HEK293 (cell line): ENCODE data around the gene PUDP.

Source experiments
- CTCF ChIA-PET: fragments of 350-600 bp; formaldehyde crosslinking; extraction: SDS; loops from one replicate; lab custom pipeline; 2021; ENCODE audit warnings: antibody characterized with exemption; lab: Yijun Ruan, JAX
- POLR2A ChIA-PET: fragments of 300-600 bp; formaldehyde crosslinking; extraction: SDS; loops from one replicate; lab custom pipeline; 2020; ENCODE audit warnings: antibody characterized with exemption, inconsistent platforms; lab: Yijun Ruan, JAX
- H3K27ac ChIP-seq: fragments of 200-500 bp; sonication (Bioruptor generic); 2 replicates; pipeline ENCODE4 v1.5.1; 2014; ENCODE audit warnings: low read depth, low read length, control low read depth, inconsistent platforms; ENCODE audit errors: extremely low read depth
- H3K36me3 ChIP-seq, 2 experiments: fragments of 200-500 bp in 1 of 2; sonication (Bioruptor generic) in 1 of 2; 1 replicate in 1 of 2; 2 replicates in 1 of 2; pipeline ENCODE4 v1.5.1; 2014 to 2017; ENCODE audit warnings: inconsistent platforms in 2 of 2, low read length in 2 of 2; ENCODE audit not compliant: control insufficient read depth in 2 of 2, insufficient read depth in 1 of 2
- H3K4me1 ChIP-seq: fragments of 200-500 bp; sonication (Bioruptor generic); 2 replicates; pipeline ENCODE4 v1.5.1; 2014; ENCODE audit warnings: mild to moderate bottlenecking, low read length, inconsistent platforms; ENCODE audit not compliant: control insufficient read depth, insufficient read depth
- H3K4me3 ChIP-seq: 2 replicates; pipeline ENCODE4 v1.5.1; 2011; ENCODE audit warnings: low read depth, mild to moderate bottlenecking, control low read depth, low read length, moderate library complexity
- H3K9me3 ChIP-seq: fragments of 200-500 bp; sonication (Bioruptor generic); 2 replicates; pipeline ENCODE4 v1.5.1; 2014; ENCODE audit warnings: low read depth, low read length, inconsistent platforms; ENCODE audit not compliant: control insufficient read depth, insufficient read depth
- HOXC10 ChIP-seq: sonication (generic); formaldehyde crosslinking; IDR thresholded peaks from 2 replicates; pipeline ENCODE4 v1.8.1; 2023; ENCODE audit warnings: mild to moderate bottlenecking, missing genetic modification reagents
- REPIN1 ChIP-seq: fragments of 450-650 bp; formaldehyde crosslinking; IDR thresholded peaks from 2 replicates; pipeline ENCODE4 v1.5.1; 2017; ENCODE audit warnings: missing biosample characterization, missing genetic modification characterization, low read depth
- ZFP3 ChIP-seq: fragments of 450-650 bp; formaldehyde crosslinking; IDR thresholded peaks from 2 replicates; pipeline ENCODE4 v1.5.1; 2016; ENCODE audit warnings: low read depth, missing biosample characterization, missing genetic modification characterization
- ZNF266 ChIP-seq: fragments of 450-650 bp; formaldehyde crosslinking; IDR thresholded peaks from 2 replicates; pipeline ENCODE4 v1.5.1; 2016; ENCODE audit warnings: missing biosample characterization, missing genetic modification characterization, low read depth
- ZNF37A ChIP-seq: fragments of 450-650 bp; IDR thresholded peaks from 2 replicates; pipeline ENCODE4 v1.5.1; 2018; ENCODE audit warnings: missing biosample characterization, missing genetic modification characterization
- ZNF571 ChIP-seq: fragments of 450-650 bp; formaldehyde crosslinking; IDR thresholded peaks from 2 replicates; pipeline ENCODE4 v1.5.0; 2017; ENCODE audit warnings: missing biosample characterization, missing genetic modification characterization
- ZNF677 ChIP-seq: fragments of 450-650 bp; IDR thresholded peaks from 2 replicates; pipeline ENCODE4 v1.5.0; 2018; ENCODE audit warnings: missing biosample characterization, mild to moderate bottlenecking, missing genetic modification characterization, moderate library complexity
- ZNF791 ChIP-seq: fragments of 450-650 bp; formaldehyde crosslinking; IDR thresholded peaks from 2 replicates; pipeline ENCODE4 v1.5.1; 2016; ENCODE audit warnings: missing biosample characterization, missing genetic modification characterization
- ZSCAN23 ChIP-seq: fragments of 450-650 bp; formaldehyde crosslinking; IDR thresholded peaks from 2 replicates; pipeline ENCODE4 v1.5.1; 2016; ENCODE audit warnings: missing biosample characterization, missing genetic modification characterization
- TF ChIP-seq, protein P1 (sequence below): fragments of 450-650 bp; formaldehyde crosslinking; IDR thresholded peaks from 2 replicates; pipeline ENCODE4 v1.5.1; 2016; ENCODE audit warnings: missing biosample characterization, missing genetic modification characterization
- TF ChIP-seq, protein P2 (sequence below): fragments of 450-650 bp; formaldehyde crosslinking; IDR thresholded peaks from 2 replicates; pipeline ENCODE4 v1.5.1; 2016; ENCODE audit warnings: missing biosample characterization, missing genetic modification characterization
- TF ChIP-seq, protein P3 (sequence below): fragments of 450-650 bp; formaldehyde crosslinking; IDR thresholded peaks from 2 replicates; pipeline ENCODE4 v1.5.1; 2016; ENCODE audit warnings: missing biosample characterization, missing genetic modification characterization
- TF ChIP-seq, protein P4 (sequence below): sonication (generic); formaldehyde crosslinking; IDR thresholded peaks from 2 replicates; pipeline ENCODE4 v1.8.1; 2022; ENCODE audit warnings: mild to moderate bottlenecking, moderate library complexity, missing genetic modification reagents
- TF ChIP-seq, protein P5 (sequence below): fragments of 450-650 bp; formaldehyde crosslinking; IDR thresholded peaks from 2 replicates; pipeline ENCODE4 v1.5.1; 2016; ENCODE audit warnings: missing biosample characterization, missing genetic modification characterization, borderline replicate concordance

PUDP gene

DNA sequence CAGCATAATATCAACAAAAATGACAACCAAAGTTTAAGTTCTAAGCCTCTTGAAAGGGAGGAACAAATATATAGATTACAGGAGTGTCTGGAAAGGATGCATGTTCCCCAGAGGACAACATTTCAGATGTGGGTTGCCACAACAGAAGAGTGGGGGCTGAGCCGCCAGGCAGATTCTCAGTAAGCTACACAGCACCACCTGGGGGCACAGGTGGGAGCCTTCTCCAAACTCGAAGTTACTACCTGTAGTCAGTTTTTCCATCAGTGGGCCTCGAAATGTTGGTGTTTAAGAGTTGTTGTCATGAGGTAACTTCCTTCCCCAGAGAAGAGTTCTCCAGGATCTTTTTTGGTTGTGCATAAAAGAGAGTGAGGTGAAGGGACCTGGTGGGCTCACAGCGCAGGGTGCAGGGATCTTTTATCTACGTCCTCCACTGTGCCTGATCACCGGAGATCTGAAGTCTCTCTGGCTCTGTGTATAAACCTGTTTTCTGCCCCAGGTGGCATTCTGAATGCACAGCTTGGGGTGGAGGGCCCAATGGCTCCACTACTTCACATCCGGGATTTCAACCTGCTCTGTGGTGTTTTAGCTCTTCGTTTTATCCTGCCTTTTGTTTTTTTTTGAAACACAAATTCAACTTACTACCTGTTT lies 58.9 kb downstream of the PUDP start (continued):
- TF ChIP-seq, protein P1, sequence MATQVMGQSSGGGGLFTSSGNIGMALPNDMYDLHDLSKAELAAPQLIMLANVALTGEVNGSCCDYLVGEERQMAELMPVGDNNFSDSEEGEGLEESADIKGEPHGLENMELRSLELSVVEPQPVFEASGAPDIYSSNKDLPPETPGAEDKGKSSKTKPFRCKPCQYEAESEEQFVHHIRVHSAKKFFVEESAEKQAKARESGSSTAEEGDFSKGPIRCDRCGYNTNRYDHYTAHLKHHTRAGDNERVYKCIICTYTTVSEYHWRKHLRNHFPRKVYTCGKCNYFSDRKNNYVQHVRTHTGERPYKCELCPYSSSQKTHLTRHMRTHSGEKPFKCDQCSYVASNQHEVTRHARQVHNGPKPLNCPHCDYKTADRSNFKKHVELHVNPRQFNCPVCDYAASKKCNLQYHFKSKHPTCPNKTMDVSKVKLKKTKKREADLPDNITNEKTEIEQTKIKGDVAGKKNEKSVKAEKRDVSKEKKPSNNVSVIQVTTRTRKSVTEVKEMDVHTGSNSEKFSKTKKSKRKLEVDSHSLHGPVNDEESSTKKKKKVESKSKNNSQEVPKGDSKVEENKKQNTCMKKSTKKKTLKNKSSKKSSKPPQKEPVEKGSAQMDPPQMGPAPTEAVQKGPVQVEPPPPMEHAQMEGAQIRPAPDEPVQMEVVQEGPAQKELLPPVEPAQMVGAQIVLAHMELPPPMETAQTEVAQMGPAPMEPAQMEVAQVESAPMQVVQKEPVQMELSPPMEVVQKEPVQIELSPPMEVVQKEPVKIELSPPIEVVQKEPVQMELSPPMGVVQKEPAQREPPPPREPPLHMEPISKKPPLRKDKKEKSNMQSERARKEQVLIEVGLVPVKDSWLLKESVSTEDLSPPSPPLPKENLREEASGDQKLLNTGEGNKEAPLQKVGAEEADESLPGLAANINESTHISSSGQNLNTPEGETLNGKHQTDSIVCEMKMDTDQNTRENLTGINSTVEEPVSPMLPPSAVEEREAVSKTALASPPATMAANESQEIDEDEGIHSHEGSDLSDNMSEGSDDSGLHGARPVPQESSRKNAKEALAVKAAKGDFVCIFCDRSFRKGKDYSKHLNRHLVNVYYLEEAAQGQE (tag by site-specific recombination), result no peak
- no peak for TF ChIP-seq REPIN1 (tag by site-specific recombination)
- TF ChIP-seq ZNF791, result no peak
- TF ChIP-seq, protein P2, sequence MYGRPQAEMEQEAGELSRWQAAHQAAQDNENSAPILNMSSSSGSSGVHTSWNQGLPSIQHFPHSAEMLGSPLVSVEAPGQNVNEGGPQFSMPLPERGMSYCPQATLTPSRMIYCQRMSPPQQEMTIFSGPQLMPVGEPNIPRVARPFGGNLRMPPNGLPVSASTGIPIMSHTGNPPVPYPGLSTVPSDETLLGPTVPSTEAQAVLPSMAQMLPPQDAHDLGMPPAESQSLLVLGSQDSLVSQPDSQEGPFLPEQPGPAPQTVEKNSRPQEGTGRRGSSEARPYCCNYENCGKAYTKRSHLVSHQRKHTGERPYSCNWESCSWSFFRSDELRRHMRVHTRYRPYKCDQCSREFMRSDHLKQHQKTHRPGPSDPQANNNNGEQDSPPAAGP (tag by site-specific recombination), result no peak

DNA sequence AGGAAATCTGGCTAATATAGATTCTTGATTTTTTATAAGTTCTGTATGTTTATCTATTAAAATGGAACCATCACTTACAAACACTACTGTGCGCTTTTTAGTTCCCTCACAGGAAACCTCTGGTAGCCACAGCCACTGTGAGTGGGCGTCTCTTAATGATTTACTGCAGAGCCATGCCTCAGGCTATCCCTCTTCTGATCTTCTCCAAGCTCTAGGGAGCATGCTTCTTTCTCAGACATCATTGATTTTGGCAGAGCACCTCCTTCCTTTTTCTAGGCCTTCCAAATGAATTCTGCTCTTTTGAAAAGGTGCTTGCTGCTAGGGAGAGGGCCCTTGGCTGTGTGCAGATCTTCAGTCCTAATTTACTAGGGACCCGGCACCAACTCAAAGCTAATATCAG lies 61.6 kb downstream of the PUDP start:
- no peaks in the 10 kb centered on the region for H3K9me3 ChIP-seq
- H3K36me3 ChIP-seq, result peaks cover 0 to 6% of the 10 kb centered on the region in 2 experiments; a peak in 1 of 3 replicates
- POLR2A ChIA-PET, result no interaction called here
- CTCF ChIA-PET, result no interaction called here
- H3K4me3 ChIP-seq, result no peak overlapping the region
- H3K27ac ChIP-seq, result no peak overlapping the region
- TF ChIP-seq, protein P3, sequence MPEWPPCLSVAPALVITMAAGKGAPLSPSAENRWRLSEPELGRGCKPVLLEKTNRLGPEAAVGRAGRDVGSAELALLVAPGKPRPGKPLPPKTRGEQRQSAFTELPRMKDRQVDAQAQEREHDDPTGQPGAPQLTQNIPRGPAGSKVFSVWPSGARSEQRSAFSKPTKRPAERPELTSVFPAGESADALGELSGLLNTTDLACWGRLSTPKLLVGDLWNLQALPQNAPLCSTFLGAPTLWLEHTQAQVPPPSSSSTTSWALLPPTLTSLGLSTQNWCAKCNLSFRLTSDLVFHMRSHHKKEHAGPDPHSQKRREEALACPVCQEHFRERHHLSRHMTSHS (tag by site-specific recombination), result no peak
- no peak for TF ChIP-seq ZNF37A (tag by site-specific recombination)
- TF ChIP-seq, protein P4, sequence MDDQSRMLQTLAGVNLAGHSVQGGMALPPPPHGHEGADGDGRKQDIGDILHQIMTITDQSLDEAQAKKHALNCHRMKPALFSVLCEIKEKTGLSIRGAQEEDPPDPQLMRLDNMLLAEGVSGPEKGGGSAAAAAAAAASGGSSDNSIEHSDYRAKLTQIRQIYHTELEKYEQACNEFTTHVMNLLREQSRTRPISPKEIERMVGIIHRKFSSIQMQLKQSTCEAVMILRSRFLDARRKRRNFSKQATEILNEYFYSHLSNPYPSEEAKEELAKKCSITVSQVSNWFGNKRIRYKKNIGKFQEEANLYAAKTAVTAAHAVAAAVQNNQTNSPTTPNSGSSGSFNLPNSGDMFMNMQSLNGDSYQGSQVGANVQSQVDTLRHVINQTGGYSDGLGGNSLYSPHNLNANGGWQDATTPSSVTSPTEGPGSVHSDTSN (CRISPR knock-in tag), result no peak
- TF ChIP-seq ZSCAN23 (tag by site-specific recombination), result no peak
- no peak for TF ChIP-seq HOXC10 (CRISPR knock-in tag)
- no peak for TF ChIP-seq ZNF266 (tag by site-specific recombination)
- no peak for TF ChIP-seq ZNF571
- no peak for TF ChIP-seq ZFP3
- TF ChIP-seq ZNF677, result no peak
- TF ChIP-seq, protein P5, sequence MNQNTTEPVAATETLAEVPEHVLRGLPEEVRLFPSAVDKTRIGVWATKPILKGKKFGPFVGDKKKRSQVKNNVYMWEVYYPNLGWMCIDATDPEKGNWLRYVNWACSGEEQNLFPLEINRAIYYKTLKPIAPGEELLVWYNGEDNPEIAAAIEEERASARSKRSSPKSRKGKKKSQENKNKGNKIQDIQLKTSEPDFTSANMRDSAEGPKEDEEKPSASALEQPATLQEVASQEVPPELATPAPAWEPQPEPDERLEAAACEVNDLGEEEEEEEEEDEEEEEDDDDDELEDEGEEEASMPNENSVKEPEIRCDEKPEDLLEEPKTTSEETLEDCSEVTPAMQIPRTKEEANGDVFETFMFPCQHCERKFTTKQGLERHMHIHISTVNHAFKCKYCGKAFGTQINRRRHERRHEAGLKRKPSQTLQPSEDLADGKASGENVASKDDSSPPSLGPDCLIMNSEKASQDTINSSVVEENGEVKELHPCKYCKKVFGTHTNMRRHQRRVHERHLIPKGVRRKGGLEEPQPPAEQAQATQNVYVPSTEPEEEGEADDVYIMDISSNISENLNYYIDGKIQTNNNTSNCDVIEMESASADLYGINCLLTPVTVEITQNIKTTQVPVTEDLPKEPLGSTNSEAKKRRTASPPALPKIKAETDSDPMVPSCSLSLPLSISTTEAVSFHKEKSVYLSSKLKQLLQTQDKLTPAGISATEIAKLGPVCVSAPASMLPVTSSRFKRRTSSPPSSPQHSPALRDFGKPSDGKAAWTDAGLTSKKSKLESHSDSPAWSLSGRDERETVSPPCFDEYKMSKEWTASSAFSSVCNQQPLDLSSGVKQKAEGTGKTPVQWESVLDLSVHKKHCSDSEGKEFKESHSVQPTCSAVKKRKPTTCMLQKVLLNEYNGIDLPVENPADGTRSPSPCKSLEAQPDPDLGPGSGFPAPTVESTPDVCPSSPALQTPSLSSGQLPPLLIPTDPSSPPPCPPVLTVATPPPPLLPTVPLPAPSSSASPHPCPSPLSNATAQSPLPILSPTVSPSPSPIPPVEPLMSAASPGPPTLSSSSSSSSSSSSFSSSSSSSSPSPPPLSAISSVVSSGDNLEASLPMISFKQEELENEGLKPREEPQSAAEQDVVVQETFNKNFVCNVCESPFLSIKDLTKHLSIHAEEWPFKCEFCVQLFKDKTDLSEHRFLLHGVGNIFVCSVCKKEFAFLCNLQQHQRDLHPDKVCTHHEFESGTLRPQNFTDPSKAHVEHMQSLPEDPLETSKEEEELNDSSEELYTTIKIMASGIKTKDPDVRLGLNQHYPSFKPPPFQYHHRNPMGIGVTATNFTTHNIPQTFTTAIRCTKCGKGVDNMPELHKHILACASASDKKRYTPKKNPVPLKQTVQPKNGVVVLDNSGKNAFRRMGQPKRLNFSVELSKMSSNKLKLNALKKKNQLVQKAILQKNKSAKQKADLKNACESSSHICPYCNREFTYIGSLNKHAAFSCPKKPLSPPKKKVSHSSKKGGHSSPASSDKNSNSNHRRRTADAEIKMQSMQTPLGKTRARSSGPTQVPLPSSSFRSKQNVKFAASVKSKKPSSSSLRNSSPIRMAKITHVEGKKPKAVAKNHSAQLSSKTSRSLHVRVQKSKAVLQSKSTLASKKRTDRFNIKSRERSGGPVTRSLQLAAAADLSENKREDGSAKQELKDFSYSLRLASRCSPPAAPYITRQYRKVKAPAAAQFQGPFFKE (tag by site-specific recombination), result no peak
- no peaks in the 10 kb centered on the region for H3K4me1 ChIP-seq
